Measurements from ENCODE around the gene CCL11.
"Not testable (repeated sequence)": the region's sequence is repeated elsewhere in the genome, so short reads cannot be mapped to it uniquely, and the experiment has no call there.

The CCL11 gene

GRCh38 chr17:34312080-34312479 lies 26.5 kb downstream of the CCL11 start:
- FAIRE-seq = no peak

GRCh38 chr17:34313164-34313563 lies 27.6 kb downstream of the CCL11 start:
- FAIRE-seq = no peak

- FAIRE-seq = no peak
These were observed 28.7 kb downstream of the CCL11 start for GRCh38 chr17:34314279-34314678.

GRCh38 chr17:34318474-34318873 lies 32.9 kb downstream of the CCL11 start:
- FAIRE-seq = no peak

GRCh38 chr17:34319039-34319483 lies 33.5 kb downstream of the CCL11 start, which contains the start of gene CCL8:
Gene CCL8, plus strand, starts transcription at chr17:34319435. Its CDS starts 67 bp downstream, at chr17:34319502.
- FAIRE-seq = no peak

- no peak for FAIRE-seq
These were observed 36.4 kb downstream of the CCL11 start for GRCh38 chr17:34321964-34322363.

- not testable (repeated sequence) for FAIRE-seq
These were observed 42.0 kb downstream of the CCL11 start for GRCh38 chr17:34327580-34327979.

GRCh38 chr17:34337701-34338100 lies 52.2 kb downstream of the CCL11 start:
- no peak for FAIRE-seq

Measured in G401.6 (cell line).